GM13976 (cell line): ENCODE results near the gene SPIRE1.

Experiments
- DNase-seq: peaks from one replicate; pipeline ENCODE4 v3.0.0; 2012; ENCODE audit warnings: low spot score
- CTCF ChIP-seq: IDR thresholded peaks from 2 replicates; pipeline ENCODE4 v1.5.1; 2012; ENCODE audit warnings: borderline replicate concordance, mild to moderate bottlenecking; ENCODE audit not compliant: insufficient read depth; ENCODE audit errors: extremely low read depth, missing control alignments, control extremely low read depth
- in situ Hi-C: fragments of 300-500 bp; cut with MboI; formaldehyde crosslinking; loops from one replicate; pipeline ENCODE4 v1.12.0; 2022; ENCODE audit warnings: low sequenced_read_pairs, mixed read lengths, inconsistent platforms; ENCODE audit not compliant: unreplicated experiment

The SPIRE1 gene

DNA sequence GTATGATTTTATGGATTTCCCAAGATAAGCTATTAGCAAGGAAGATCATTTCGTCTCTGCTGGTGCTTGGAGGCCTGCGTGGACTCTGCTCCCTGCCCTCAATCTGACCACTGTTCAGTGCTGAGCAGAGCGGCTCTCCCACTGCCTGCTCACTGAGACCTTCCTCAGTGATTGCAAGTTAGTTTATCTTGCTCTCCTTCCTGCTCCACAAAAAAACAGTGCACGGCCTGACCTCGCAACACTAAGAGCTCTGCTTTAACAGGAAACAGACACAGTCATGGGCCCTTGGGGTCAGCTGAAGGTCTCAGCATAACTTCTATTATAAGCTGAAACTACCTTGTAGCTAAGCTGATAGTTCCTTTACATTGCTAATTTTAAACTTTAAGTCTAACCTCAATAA lies 197.0 kb downstream of the SPIRE1 start:
- DNase-seq = no peak
- no peak for TF ChIP-seq CTCF
- in situ Hi-C loops = no loop called here

- no peak for DNase-seq
- in situ Hi-C loops = no loop called here
- TF ChIP-seq CTCF = no peak
These were observed 199.1 kb downstream of the SPIRE1 start for GRCh38 chr18:12458771-12459170.

DNA sequence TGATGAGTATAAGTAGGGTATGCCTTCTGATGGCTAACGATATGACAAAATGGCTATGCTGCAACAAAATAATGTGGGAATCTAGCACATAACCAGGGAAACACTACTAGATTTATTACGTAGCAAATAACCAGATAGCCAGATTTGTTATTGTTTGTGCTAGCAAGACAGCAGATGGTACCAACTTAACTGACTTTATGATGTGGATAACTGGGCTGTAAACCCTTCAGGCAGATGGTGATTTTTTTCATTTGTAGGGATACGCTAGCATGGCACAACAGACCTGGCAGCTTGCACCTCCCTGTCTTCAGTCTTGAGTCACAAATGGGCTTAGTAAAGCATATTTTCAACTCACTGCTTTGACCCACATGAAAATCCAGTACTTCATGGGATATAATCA lies 201.5 kb downstream of the SPIRE1 start:
- in situ Hi-C loops = no loop called here
- TF ChIP-seq CTCF = no peak
- DNase-seq = no peak

DNA sequence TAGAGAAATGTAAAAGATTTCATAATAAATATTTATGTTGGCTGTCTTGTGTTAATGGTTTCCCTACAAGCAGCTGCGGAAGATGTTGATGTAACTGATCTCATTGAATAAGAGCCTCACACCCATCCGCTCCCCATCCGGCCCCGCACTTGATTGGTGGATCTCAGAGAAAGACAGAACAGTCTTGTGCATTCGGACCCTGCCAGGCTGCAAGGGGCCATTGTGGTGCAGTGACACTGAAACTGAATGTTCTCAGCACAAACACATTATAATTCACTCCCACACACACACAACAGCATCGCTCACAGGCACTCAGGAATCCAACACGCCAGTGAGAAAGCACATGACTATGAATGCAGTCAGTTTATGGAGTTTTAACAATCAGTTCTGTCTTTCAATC lies 202.4 kb downstream of the SPIRE1 start:
- no peak for DNase-seq
- in situ Hi-C loops = no loop called here
- TF ChIP-seq CTCF = no peak

- in situ Hi-C loops = no loop called here
- TF ChIP-seq CTCF = no peak
- no peak for DNase-seq
These were observed 205.1 kb downstream of the SPIRE1 start for GRCh38 chr18:12452784-12453183.

- in situ Hi-C loops = no loop called here
- DNase-seq = no peak
- no peak for TF ChIP-seq CTCF
These were observed 206.5 kb downstream of the SPIRE1 start for GRCh38 chr18:12451428-12451827.
